ENCODE data around the gene PDE4D. TPM values are rescaled to one million over a fixed set of nuclear protein-coding genes. Genes with fewer than 3 reads are reported as not detected.

The PDE4D gene
- total and polyA plus RNA-seq, 11 donors = 5.2 to 68.3 (median 42.1) TPM

- Histone ChIP-seq H3K27ac (no peak overlapping the region), H3K4me3 (no peak overlapping the region), H3K36me3 (no peaks in the 10 kb centered on the region), H3K9me3 (no peaks in the 10 kb centered on the region), H3K27me3 (peaks cover 0 to 17% (median 6%) of the 10 kb centered on the region in 9 donors), H3K4me1 (peaks cover 0 to 6% (median 0%) of the 10 kb centered on the region in 12 donors)
- intact Hi-C loops (cut with DNase I) = loop anchor here in 9 of 10 donors (1.0 to 10.0 kb wide), 17 partner anchors 108 to 861 kb away; no protein-coding TSS in a partner anchor
- ATAC-seq (peak in 2 of 4 donors; percentile 30 to 56), DNase-seq (no peak)
- WGBS, 4 donors = 16 to 24% (median 23%) methylated on average over 8 of the region's 8 CpGs
- TF ChIP-seq POLR2A (IDR thresholded peaks at IDR 0.05) = no peak
- TF ChIP-seq CTCF (IDR thresholded peaks at IDR 0.05) = peak; percentile 26 to 66 (median 44)
These were observed 79.6 kb downstream of the PDE4D start for GRCh38 chr5:59813761-59814536.

- intact Hi-C loops (cut with DNase I) = loop anchor here in 9 of 10 donors (2.0 to 10.0 kb wide), 17 partner anchors 112 to 865 kb away; no protein-coding TSS in a partner anchor
- TF ChIP-seq CTCF (IDR thresholded peaks at IDR 0.05) (peak; percentile 87 to 96 (median 92)), POLR2A (IDR thresholded peaks at IDR 0.05) (no peak)
- ATAC-seq (peak in 3 of 4 donors; percentile 52 to 63 (median 60)), DNase-seq (peak; percentile 55 to 71 (median 64))
- H3K4me1 ChIP-seq = peaks cover 0 to 6% (median 0%) of the 10 kb centered on the region in 12 donors
- H3K4me3 ChIP-seq = peak overlapping the region in 1 of 12 donors; percentile 12
- H3K9me3 ChIP-seq = no peaks in the 10 kb centered on the region
- no peaks in the 10 kb centered on the region for H3K36me3 ChIP-seq
- peaks cover 0 to 17% (median 6%) of the 10 kb centered on the region in 9 donors for H3K27me3 ChIP-seq
- no peak overlapping the region for H3K27ac ChIP-seq
- 5 to 8% (median 6%) methylated on average over 14 of the region's 14 CpGs for WGBS, 4 donors
These were observed 83.5 kb downstream of the PDE4D start for GRCh38 chr5:59810041-59810440.

GRCh38 chr5:59807806-59808205 is 85.7 kb downstream of the PDE4D start:
- 85 to 91% (median 89%) methylated on average over 3 of the region's 3 CpGs for WGBS, 4 donors
- no peak for ATAC-seq
- Histone ChIP-seq H3K9me3 (no peaks in the 10 kb centered on the region), H3K36me3 (no peaks in the 10 kb centered on the region), H3K27me3 (peaks cover 0 to 17% (median 6%) of the 10 kb centered on the region in 9 donors), H3K4me3 (no peak overlapping the region), H3K4me1 (peaks cover 0 to 6% (median 0%) of the 10 kb centered on the region in 12 donors), H3K27ac (no peak overlapping the region)
- intact Hi-C loops (cut with DNase I) = loop anchor here in 4 of 10 donors (5.0 to 10.0 kb wide), 4 partner anchors 114 to 623 kb away; no protein-coding TSS in a partner anchor
- no peak for TF ChIP-seq POLR2A (IDR thresholded peaks at IDR 0.05)
- no peak for TF ChIP-seq CTCF (IDR thresholded peaks at IDR 0.05)
- no peak for DNase-seq

- no peak for ATAC-seq
- DNase-seq = no peak
- 78 to 84% (median 83%) methylated on average over 1 of the region's 1 CpG for WGBS, 4 donors
- Histone ChIP-seq H3K27ac (no peak overlapping the region), H3K4me3 (no peak overlapping the region), H3K4me1 (peaks cover 0 to 17% (median 10%) of the 10 kb centered on the region in 12 donors), H3K27me3 (no peaks in the 10 kb centered on the region), H3K36me3 (no peaks in the 10 kb centered on the region), H3K9me3 (no peaks in the 10 kb centered on the region)
- intact Hi-C loops (cut with DNase I) = loop anchor here in 7 of 10 donors (2.0 to 10.0 kb wide), 6 partner anchors 293 to 616 kb away; no protein-coding TSS in a partner anchor
- no peak for TF ChIP-seq POLR2A (IDR thresholded peaks at IDR 0.05)
- TF ChIP-seq CTCF (IDR thresholded peaks at IDR 0.05) = peak in 2 of 12 donors; percentile 10 to 28
These were observed 93.1 kb downstream of the PDE4D start for GRCh38 chr5:59800347-59800893.

All from heart left ventricle (tissue), 16 donors.